H1 (cell line): ENCODE data around the gene CH25H. TPM values are rescaled to one million over a fixed set of nuclear protein-coding genes. Genes with fewer than 3 reads are reported as not detected.

ENCODE experiments used
- BCL11A ChIP-seq, 2 experiments: IDR thresholded peaks; one replicate each; pipeline ENCODE4 v1.6.1; 2011; ENCODE audit warnings: low read depth in 2 of 2, low read length in 2 of 2, mild to moderate bottlenecking in 2 of 2
- CREB1 ChIP-seq: IDR thresholded peaks from 2 replicates; pipeline ENCODE4 v1.6.1; 2012; ENCODE audit warnings: inconsistent platforms
- CTBP2 ChIP-seq: IDR thresholded peaks from 2 replicates; pipeline ENCODE4 v1.7.0; 2011; ENCODE audit warnings: borderline replicate concordance, mild to moderate bottlenecking, moderate library complexity, mixed read lengths, low read length; ENCODE audit not compliant: insufficient read depth, insufficient read length
- EGR1 ChIP-seq: IDR thresholded peaks from 2 replicates; pipeline ENCODE4 v1.6.1; 2011; ENCODE audit warnings: low read depth, low read length, borderline replicate concordance
- EP300 ChIP-seq, 2 experiments: IDR thresholded peaks; 1 replicate in 1 of 2; 2 replicates in 1 of 2; pipeline ENCODE4 v1.6.1; 2011 to 2012; ENCODE audit warnings: low read depth in 2 of 2, low read length in 2 of 2, mild to moderate bottlenecking in 2 of 2, borderline replicate concordance in 1 of 2, inconsistent platforms in 1 of 2, moderate library complexity in 1 of 2
- FOSL1 ChIP-seq: IDR thresholded peaks from 2 replicates; pipeline ENCODE4 v1.6.1; 2011; ENCODE audit warnings: mild to moderate bottlenecking, low read depth, low read length, moderate library complexity; ENCODE audit not compliant: insufficient read depth
- GTF2F1 ChIP-seq: IDR thresholded peaks from 2 replicates; pipeline ENCODE4 v1.6.1; 2012; ENCODE audit warnings: low read depth, low read length, improper control_type of control experiment, borderline replicate concordance
- HDAC6 ChIP-seq: IDR thresholded peaks from one replicate; pipeline ENCODE4 v1.7.1; 2012; ENCODE audit warnings: low read depth, mild to moderate bottlenecking, inconsistent platforms, low read length, moderate library complexity
- JUN ChIP-seq: IDR thresholded peaks from 2 replicates; pipeline ENCODE4 v1.6.1; 2011; ENCODE audit warnings: low read depth, mild to moderate bottlenecking, improper control_type of control experiment, low read length
- KDM5A ChIP-seq: fragments of 200-600 bp; IDR thresholded peaks from 2 replicates; pipeline ENCODE4 v1.7.1; 2012; ENCODE audit warnings: mild to moderate bottlenecking, low read length, inconsistent platforms, mixed read lengths
- MAFK ChIP-seq: IDR thresholded peaks from 2 replicates; pipeline ENCODE4 v1.6.1; 2012; ENCODE audit warnings: low read depth, mild to moderate bottlenecking, improper control_type of control experiment, low read length
- POLR2A ChIP-seq, 2 experiments: IDR thresholded peaks; 1 replicate in 1 of 2; 2 replicates in 1 of 2; pipeline ENCODE4 v1.6.1; 2011; ENCODE audit warnings: low read depth in 2 of 2, low read length in 2 of 2, mild to moderate bottlenecking in 2 of 2; ENCODE audit errors: control extremely low read depth in 1 of 2
- POLR2AphosphoS5 ChIP-seq: IDR thresholded peaks from 2 replicates; pipeline ENCODE4 v1.6.1; 2011; ENCODE audit warnings: low read depth, low read length
- POU5F1 ChIP-seq: IDR thresholded peaks from 2 replicates; pipeline ENCODE4 v1.6.1; 2011; ENCODE audit warnings: low read depth, mild to moderate bottlenecking, low read length, moderate library complexity
- RAD21 ChIP-seq, 2 experiments: IDR thresholded peaks in 1 of 2; conservative IDR thresholded peaks in 1 of 2; 2 replicates each; pipeline ENCODE4 v1.6.1; 2011; ENCODE audit warnings: low read depth in 2 of 2, low read length in 2 of 2, improper control_type of control experiment in 1 of 2, inconsistent platforms in 1 of 2, mild to moderate bottlenecking in 1 of 2, moderate library complexity in 1 of 2
- RBBP5 ChIP-seq: IDR thresholded peaks from 2 replicates; pipeline ENCODE4 v1.7.1; 2012; ENCODE audit warnings: low read depth, mild to moderate bottlenecking, inconsistent platforms, low read length, moderate library complexity, borderline replicate concordance
- RNF2 ChIP-seq: fragments of 200-900, 300-1000 bp; sonication (generic); IDR thresholded peaks from 2 replicates; pipeline ENCODE4 v1.7.1; 2016; ENCODE audit warnings: borderline replicate concordance, low read depth, mild to moderate bottlenecking, antibody characterized with exemption, low read length; ENCODE audit not compliant: poor library complexity, severe bottlenecking; ENCODE audit errors: missing control alignments
- RXRA ChIP-seq: IDR thresholded peaks from 2 replicates; pipeline ENCODE4 v1.6.1; 2011; ENCODE audit warnings: low read depth, mild to moderate bottlenecking, low read length, moderate library complexity; ENCODE audit not compliant: insufficient read depth
- SAP30 ChIP-seq: fragments of 300-600 bp; sonication (generic); IDR thresholded peaks from 2 replicates; pipeline ENCODE4 v1.7.1; 2012; ENCODE audit warnings: low read length, moderate library complexity, mild to moderate bottlenecking, inconsistent platforms; ENCODE audit not compliant: insufficient read depth, insufficient replicate concordance
- SRF ChIP-seq: IDR thresholded peaks from 2 replicates; pipeline ENCODE4 v1.6.1; 2011; ENCODE audit warnings: mild to moderate bottlenecking, low read depth, low read length, moderate library complexity
- TAF1 ChIP-seq: IDR thresholded peaks from 2 replicates; pipeline ENCODE4 v1.6.1; 2011; ENCODE audit warnings: mild to moderate bottlenecking, low read depth, low read length
- TBP ChIP-seq: IDR thresholded peaks from 2 replicates; pipeline ENCODE4 v1.6.1; 2011; ENCODE audit warnings: low read depth, low read length, improper control_type of control experiment
- ZNF274 ChIP-seq: IDR thresholded peaks from 2 replicates; pipeline ENCODE4 v1.7.0; 2012; ENCODE audit warnings: low read length, borderline replicate concordance; ENCODE audit errors: extremely low read depth
- polyA plus RNA-seq, 7 experiments: library from polyadenylated mRNA; depleted of rRNA in 3 of 7; stranded (reverse) in 5 of 7; unstranded in 2 of 7; fragments of >200 nt in 5 of 7; fragments of 200-250 nt in 2 of 7; gene quantifications; 1 replicate in 5 of 7; 2 replicates in 1 of 7; 4 replicates in 1 of 7; pipeline versions ENCODE4 v1.2.1 to v1.2.3, GENCODE V29; 2011 to 2013; ENCODE audit warnings: missing spikeins in 2 of 7, mixed read lengths in 2 of 7
- total RNA-seq: library from RNA; stranded (reverse); fragmentation: NEBNext Ultra II Directional; extraction: Animal tissue kit (Norgen Biotek cat#: 25700); gene quantifications from 2 replicates; pipeline ENCODE4 v1.2.1, GENCODE V29; 2021
- TF ChIP-seq, protein P1 (sequence below): IDR thresholded peaks from 2 replicates; pipeline ENCODE4 v1.6.1; 2012; ENCODE audit warnings: inconsistent platforms

Gene CH25H
- total and polyA plus RNA-seq, 2 of the 8 experiments (the other 6 are each of a cell fraction or from before 2014, with no cell fraction given): 0.56 to 1.3 TPM

DNA sequence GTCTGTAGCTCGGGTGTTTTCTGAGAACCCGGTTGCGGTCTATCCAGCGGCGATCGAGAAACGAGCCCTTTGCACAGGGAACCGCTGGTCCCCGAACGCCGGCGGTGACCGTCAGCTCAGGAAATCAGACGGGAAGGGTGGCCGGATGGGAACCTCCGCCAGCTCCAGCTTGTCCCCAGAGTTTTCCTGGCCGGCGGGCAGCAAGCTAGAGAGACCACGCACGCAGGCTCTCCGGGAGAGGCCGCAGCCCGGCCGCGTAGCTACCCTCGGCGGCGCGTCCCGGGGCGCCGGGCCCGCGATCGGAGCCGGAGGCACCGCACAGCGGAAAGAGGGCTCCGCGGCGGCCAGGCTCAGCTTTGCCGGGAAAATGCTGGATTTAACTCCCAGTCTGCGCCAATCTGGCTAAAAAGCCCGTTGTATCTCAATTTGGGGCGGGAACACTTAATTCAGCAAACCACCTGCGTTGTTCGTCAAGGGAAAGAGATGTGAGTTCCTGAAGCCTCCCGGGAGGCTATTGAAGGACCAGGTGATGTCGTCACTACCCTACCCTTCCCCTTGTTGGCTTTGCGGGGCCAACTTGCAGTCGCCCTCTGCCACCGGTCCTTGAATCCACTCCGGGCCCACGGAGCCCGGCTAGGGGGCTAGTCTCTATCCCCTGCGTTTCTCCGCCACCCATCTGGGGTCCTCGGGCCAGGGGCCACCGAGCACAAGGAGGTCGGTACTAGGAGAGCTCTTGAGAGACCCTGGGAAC is 859 bp upstream of the CH25H start (continued):
- TF ChIP-seq SRF (no peak), MAFK (no peak), TBP (no peak), CTBP2 (peak; percentile 24), RXRA (no peak), TAF1 (no peak), CREB1 (peak; percentile 63), RAD21 (IDR thresholded peaks at IDR 0.05 in 1 of 2, conservative IDR thresholded peaks at IDR 0.05 in 1 of 2; ENCODE audit: low read depth in 2 of 2, low read length in 2 of 2) (peak in 1 of 2 experiments; percentile 1; a peak in 1 of 4 replicates), FOSL1 (no peak), BCL11A (IDR thresholded peaks at IDR 0.05; ENCODE audit: low read depth in 2 of 2, low read length in 2 of 2) (no peak), KDM5A (no peak), POLR2AphosphoS5 (no peak), POLR2A (IDR thresholded peaks at IDR 0.05; ENCODE audit: control extremely low read depth in 1 of 2, low read depth in 2 of 2, low read length in 2 of 2) (no peak), EGR1 (no peak), ZNF274 (no peak), SAP30 (no peak), HDAC6 (no peak), GTF2F1 (no peak), EP300 (IDR thresholded peaks at IDR 0.05; ENCODE audit: borderline replicate concordance in 1 of 2, low read depth in 2 of 2, low read length in 2 of 2) (no peak), RNF2 (no peak), JUN (no peak), RBBP5 (peak; percentile 64; the same call in 1 of the 2 replicates), POU5F1 (no peak)
- TF ChIP-seq, protein P1, sequence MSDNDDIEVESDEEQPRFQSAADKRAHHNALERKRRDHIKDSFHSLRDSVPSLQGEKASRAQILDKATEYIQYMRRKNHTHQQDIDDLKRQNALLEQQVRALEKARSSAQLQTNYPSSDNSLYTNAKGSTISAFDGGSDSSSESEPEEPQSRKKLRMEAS: no peak; the same call in 1 of the 2 replicates
